ENCODE results near the gene TBC1D3B.
"Not testable (repeated sequence)": the region's sequence is repeated elsewhere in the genome, so short reads cannot be mapped to it uniquely, and the experiment has no call there.

Gene TBC1D3B

DNA sequence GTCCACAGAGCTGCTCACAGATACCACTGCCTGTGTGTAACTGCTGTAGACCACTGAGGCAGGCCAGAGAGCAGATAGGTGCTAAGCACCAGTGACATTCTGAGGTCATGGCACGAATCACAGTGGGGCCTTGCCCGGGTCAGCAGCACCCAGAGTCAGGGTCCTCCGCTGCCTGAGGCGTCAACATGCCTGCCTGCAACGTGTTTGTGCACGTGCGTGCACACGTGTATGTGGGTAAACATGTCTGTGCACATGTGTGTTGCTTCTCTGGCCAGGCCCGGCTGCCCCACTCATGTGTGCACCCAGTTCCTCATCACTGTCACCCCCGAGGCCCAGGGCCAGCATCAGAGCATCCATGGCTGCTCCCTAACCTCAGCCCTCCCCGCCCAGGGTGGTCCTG, at the start of gene TBC1D3B:
TBC1D3B (minus strand) TSS at position 101 of the 400 bp plus-strand sequence. CDS start 1,586 bp downstream, outside the sequence.
- DNase-seq (ENCODE audit: low spot score) = not testable (repeated sequence)

DNA sequence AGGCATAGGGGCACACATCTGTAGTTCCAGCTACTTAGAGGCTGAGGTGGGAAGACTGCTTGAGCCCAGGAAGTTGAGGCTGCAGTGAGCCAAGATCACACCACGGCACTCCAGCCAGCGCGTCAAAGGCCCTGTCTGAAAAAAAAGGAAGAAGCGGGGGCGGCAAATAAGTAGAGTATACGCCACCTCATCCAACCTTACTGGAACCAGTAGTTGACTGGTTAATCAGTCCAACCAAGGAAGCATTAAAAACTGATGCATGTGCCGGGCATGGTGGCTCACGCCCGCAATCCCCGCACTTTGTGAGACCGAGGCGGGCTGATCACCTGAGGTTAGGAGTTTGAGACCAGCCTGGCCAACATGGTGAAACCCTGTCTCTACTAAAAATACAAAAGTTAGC, 46.5 kb upstream of the TBC1D3B start:
- DNase-seq (ENCODE audit: low spot score) = not testable (repeated sequence)

DNA sequence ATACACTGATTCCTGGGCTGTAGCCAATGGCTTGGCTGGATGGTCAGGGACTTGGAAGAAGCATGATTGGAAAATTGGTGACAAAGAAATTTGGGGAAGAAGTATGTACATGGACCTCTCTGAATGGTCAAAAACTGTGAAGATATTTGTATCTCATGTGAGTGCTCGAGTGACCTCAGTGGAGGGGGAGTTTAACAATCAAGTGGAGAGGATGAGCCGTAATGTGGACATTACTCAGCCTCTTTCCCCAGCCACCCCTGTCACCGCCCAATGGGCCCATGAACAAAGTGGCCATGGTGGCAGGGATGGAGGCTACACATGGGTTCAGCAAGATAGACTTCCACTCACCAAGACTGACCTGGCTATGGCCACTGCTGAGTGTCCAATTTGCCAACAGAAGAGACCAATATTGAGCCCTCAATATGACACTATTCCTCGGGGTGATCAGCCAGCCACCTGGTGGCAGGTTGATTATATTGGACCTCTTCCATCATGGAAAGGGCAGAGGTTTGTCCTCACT, 45.2 kb upstream of the TBC1D3B start:
- not testable (repeated sequence) for DNase-seq (ENCODE audit: low spot score)

DNA sequence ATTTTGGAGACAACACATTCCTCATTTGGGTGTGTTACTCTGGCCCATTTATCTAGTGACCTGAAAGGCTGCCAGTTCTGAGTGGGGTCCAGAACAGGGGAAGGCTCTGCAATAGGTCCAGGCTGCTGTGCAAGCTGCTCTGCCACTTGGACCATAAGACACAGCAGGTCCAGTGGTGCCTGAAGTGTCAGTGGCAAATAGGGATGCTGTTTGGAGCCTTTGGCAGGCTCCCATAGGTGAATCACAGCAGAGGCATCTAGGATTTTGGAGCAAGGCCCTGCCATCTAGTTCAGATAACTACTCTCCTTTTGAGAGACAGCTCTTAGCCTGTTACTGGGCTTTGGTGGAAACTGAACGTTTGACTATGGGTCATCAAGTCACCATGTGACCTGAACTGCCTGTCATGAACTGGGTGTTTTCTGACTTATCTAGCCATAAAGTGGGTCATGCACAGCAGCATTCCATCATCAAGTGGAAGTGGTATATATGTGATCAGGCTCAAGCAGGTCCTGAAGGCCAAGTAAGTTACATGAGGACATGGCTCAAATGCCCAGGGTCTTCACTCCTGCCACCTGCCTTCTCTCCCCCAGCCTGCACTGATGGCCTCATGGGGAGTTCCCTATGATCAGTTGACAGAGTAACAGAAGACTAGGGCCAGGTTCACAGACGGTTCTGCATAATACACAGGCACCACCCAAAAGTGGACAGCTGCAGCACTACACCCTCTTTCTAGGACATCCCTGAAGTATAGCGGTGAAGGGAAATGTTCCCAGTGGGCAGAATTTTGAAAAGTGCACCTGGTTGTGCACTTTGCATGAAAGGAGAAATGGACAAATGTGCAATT, 44.5 kb upstream of the TBC1D3B start:
- DNase-seq (ENCODE audit: low spot score) = not testable (repeated sequence)

DNA sequence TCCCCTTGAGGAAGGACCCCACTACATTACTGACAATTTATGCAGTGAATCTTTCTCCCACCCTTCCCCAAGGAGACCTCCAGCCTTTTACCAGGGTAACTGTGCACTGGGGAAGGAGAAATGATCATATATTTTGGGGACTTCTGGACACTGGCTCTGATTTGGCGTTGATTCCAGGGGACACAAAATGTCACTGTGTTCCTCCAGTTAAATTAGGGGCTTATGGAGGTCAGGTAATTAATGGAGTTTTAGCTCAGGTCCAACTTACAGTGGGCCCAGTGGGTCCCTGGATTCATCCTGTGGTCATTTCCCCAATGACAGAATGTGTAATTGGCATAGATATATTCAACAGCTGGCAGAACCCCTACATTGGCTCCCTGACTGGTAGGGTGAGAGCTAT, 43.1 kb upstream of the TBC1D3B start:
- DNase-seq (ENCODE audit: low spot score) = not testable (repeated sequence)

DNA sequence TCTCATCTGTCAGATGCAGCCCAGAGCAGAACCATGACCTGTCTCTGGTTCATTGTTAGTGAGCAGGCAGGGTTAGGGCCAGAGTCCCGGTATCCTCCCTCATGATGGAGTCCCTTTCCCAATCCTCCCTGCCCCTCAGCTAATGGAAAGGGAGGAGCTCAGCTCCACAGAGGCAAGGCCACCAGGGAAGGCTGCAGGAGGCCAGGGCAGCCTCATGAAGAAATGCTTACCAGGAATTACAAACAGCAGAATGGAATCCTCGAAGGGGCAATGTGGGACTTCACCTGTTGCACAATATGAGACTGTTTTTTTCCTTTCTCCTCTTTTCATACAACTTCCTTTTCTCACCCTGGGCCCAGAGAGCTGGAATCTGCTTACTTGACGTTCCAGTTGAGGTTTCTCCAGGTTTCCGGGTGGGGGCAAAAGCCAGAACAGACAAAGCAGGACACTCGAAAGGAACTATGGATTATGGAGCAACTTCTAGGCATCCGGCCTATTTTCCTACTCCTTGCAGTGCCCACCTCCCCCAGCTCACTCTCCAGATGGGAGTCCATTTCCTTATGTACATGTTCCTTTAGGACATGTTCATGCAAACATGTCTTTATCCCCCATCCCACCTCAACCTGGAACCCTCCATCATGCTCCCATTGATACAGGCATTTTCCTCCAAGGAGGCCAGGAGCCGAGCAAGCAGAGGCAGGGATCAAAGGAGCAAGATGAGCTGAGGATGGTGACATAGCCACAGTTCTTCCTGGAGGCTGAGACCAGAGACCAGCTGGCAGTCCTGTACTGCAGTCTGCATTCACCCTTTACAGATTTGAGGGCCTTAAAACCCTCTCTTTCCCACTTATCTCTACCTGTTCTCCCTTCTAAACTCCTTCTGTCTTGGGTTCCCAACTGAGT, 39.2 kb upstream of the TBC1D3B start:
- DNase-seq (ENCODE audit: low spot score) = not testable (repeated sequence)

DNA sequence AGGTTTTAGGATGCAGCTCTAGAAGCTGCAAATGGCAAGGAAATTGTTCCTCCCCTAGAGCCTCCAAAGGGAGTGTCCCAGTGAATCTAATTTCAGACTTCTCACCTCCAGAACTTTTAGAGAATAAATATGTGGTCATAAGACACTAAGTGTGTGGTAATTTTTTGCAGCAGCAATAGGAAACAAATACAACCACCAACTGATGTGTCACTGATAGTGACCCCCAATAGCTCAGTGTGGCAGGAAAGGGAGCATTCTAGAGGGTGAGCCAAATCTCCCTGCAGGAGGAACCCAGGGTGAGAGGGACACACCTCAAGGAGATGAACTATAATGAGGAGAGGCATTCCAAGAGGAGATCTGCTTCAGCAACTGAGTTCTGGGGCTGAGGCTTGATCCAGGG, 38.5 kb upstream of the TBC1D3B start:
- DNase-seq (ENCODE audit: low spot score) = no peak

DNA sequence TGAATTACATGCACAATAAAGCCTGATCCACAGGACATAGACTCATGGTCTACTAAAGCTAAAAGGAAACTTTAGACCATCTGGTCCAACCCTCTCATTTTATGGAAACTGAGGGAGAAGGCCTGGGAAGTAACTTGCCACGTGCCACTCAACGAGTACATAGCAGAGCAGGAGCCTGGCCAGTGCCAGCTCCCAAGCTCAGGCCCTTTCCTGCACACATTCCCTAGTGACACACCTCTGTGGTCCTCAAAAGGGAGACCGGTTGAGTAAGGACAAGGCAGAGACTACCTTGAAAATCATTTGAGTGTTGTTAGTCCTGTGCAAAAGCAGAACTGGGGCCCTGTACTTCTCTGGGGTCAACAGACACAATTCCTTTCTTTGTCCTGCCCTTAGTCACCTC, 37.3 kb upstream of the TBC1D3B start:
- DNase-seq (ENCODE audit: low spot score) = no peak

DNA sequence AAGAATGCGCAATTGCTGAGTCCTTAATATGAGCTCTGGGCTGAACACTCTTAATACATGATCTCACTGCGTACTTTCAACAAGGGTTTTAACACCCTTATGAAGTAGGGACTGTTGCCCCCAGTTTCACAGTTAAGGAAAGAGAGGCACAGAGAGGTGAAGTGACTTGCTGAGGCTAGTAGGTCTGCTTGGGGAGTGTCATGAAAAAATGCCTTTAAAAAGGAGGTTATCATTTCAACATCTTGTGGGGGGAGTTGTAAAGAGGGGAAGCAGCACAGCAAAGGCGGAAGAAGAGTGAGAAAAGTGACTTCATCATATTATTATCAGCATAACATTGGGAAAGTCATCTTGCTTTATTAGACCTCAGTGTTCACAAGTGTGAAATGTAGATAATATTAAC, 36.5 kb upstream of the TBC1D3B start:
- no peak for DNase-seq (ENCODE audit: low spot score)

DNA sequence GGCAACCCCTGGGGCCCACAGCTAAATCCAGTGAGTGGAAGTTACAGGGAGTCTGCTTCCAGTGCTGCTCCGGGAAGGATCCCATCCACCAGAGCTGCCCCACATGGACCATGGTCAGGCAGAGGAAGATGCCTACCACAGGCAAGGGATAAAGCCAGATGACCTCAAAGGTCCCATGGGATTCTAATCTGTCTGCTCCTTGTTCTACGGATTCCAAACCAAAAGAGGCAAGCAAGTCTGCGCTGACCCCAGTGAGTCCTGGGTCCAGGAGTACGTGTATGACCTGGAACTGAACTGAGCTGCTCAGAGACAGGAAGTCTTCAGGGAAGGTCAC, 35.8 kb upstream of the TBC1D3B start:
- DNase-seq (ENCODE audit: low spot score) = no peak

DNA sequence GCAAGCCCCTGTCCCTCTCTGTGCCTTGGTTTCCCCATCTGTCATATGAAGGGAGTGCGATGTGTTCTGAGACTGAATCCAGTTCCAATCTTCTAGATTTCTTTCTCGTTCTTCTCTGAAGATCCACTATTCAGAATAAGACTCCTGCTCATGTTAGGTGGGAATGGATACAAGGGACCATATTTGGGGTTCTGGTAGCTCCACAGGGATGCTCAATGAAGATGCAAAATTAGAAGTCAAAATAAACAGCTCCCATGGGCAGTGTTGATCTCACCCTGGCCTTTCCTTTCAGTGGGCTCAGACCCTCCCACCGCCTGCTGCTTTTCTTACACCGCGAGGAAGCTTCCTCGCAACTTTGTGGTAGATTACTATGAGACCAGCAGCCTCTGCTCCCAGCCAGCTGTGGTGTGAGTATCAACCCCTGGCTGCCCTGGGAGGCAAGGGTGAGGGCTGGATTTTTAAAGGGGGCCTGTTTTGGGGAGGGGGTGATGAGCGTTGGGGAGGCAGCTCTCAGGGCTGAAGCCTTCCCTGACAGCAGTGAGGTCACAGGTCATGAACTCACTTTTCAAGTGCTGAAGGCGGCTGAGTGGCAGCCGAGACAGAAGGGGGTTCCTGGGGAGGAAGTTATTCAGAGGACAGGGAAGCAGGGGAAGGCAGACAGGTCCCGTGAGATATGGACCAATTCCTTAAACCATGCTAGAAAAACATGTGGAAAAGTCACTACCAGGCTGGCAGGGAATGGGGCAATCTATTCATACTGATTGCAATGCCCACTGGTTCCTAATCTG, 35.2 kb upstream of the TBC1D3B start:
- DNase-seq (ENCODE audit: low spot score) = not testable (repeated sequence)

DNA sequence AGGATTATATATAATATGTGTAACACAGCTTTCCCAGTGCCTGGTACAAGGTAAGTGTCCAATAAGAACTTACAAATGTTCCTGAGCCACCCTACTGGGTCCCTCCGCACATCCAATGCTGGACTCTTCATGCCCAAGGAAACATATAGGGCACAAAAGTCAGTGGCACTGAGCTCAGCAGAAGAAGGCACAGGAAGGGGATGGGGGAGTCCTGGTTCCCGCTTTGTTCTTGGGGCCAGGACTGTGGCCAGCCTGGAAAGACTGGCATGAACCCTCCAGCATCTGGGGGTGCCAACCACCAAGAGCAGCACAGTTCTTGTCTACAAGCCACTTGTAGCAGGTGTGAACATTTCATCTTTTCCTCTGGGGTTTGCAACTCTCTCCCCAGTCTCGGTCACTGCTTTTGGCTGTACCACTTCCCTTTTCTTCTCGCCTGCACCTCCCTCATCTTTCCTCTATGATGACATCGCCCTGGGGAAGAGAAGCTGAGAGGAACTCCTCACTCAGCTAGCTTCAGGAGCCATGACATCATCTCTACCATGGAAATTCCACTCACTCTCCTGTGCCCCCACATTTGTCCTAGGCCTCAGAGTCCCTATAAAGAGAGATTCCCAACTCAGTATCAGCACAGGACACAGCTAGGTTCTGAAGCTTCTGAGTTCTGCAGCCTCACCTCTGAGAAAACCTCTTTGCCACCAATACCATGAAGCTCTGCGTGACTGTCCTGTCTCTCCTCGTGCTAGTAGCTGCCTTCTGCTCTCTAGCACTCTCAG, 34.2 kb upstream of the TBC1D3B start, which contains the start of gene CCL4L2:
CCL4L2 (plus strand) TSS at position 625 of the 773 bp plus-strand sequence.
- not testable (repeated sequence) for DNase-seq (ENCODE audit: low spot score)

DNA sequence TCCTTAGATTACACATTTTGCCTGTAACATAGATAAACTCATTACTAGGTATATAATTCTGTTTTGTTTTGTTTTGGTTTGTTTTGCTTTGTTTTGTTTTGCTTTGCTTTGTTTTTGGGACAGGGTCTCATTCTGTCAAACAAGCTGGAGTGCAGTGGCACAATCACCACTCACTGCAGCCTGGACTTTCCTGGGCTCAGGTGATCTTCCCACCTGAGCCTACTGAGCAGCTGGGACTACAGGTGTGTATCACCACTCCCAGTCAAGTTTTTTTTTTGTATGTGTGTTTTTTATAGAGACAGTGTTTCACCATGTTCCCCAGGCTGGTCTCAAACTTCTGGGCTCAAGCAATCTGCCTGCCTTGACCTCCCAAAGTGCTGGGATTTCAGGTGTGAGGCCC, 33.1 kb upstream of the TBC1D3B start:
- DNase-seq (ENCODE audit: low spot score) = no peak

DNA sequence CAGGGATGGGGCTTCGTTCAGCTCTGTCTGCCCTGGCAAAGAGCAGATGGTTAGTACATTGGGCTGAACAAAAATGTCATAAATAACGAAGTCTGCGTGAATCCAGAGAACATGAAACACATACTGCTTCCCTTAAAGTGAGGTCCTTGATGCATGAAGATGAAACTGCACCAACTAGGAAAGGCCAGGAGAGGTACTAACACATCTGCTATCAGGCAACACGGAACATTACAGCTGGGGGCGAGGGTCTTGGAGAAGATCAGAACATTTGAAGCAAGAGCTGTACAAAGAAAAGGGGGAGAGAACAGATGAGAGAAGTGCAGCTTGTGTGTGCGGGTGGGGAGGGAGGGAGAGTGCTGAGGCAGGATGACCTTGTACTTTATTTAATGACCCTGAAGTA, 30.9 kb upstream of the TBC1D3B start:
- not testable (repeated sequence) for DNase-seq (ENCODE audit: low spot score)

DNA sequence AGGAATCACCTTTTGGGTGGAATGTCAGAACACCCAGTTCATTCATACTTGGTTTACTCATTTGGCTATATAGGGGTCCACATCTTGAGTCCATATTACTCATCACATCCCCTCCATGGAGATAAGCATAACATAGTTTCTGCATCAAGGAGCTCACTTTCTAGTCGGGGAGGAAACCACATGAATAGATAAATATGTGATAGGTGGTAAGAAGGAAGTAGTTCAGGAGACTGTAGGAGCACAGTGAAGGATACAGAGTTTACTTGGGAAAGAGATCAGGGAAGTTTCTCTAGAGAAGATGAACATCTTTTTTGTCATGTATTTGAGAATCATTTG, 30.0 kb upstream of the TBC1D3B start:
- not testable (repeated sequence) for DNase-seq (ENCODE audit: low spot score)

DNA sequence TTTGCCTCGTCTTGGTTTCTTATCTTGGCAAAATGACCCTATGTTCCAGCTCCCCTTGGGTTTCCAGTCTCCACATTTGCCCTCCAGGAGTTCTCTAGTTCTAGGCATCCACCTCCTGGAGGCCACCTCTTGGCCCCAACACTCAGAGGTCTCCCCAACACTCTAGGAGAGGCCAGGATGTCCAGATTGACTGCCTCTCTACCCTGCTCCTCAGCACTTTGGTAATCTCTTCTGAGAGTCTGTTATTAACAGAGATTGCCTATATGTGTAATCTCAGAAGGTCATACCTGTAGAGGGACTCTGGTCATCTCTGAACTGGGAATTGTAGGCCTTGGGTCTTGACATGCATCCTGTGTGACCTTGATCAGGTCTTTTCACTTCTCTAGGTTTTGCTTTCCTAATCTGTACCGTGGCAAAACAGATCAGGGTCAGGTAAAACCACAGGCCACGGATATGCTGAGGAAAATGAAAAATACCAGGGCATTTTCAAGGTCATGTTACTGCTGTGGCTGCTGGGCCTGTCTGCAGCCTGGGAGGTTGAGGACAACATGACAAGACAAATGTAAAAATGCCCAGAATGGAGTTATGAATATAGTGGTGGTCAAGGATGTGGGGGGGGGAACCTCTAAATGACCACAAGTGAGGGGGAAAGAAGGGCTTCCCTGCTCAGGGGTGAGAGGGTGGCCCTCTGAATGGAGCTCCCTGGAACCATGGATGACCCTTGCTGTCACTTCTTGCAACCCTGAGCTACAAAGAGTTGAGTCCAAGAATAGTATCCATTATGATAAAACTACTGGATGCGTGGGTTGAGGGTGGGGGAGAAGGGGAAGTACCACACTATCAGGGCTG, 29.4 kb upstream of the TBC1D3B start:
- DNase-seq (ENCODE audit: low spot score) = no peak

DNA sequence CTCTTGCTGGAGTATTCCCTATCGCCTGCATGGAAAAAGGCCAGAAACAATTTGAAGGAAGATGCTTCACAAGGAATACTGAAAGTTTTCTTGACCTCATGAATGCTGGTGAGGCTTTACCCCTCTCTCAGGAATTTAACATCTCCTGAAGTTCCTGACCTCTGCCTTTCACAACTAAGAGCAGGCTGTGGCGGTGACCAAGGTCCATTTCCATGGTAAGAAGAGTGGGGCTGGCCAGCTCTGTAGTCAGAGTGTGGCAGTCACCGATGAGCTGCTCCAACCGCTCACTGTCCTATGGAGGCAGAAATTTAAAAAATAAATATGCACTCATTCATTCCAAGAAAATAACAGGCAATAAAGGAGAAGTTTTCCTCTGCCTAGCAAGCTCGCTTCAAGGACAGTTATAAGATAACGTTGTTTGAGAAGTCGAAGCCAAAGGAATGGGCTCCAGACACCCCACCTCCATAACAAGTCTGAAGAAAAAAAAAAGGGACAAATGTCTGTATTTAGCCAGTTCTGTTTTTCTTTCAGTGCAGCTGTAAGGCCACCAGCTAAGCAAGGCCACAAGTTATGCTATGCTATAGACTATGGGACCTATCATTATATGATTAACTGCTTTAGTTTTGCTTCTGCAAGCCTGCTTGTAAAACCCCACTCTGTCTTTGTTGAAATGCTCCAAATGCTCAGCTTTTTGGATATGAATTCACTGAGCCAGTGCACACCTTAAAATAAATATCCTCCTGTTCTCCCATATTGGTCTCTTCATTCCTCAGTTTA, 28.5 kb upstream of the TBC1D3B start:
- DNase-seq (ENCODE audit: low spot score) = no peak

DNA sequence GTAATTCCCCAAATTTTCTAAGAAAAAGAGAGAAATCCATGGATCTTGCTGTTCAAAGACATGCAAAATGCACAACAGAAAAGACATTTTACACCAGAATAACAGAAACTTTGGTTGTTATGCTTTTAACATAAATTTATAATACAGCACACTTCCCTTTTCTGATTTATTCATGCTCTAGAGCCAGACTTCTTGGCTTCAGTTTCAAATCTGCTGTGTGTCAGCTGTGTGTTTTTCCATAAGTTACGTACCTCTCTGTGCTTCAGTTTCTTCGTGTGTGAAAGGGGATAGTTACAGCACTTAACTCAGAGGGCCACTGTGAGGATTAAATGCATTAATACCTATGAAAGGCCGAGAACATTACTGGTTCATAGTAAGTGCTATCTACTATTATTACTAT, 26.9 kb upstream of the TBC1D3B start:
- DNase-seq (ENCODE audit: low spot score) = no peak

DNA sequence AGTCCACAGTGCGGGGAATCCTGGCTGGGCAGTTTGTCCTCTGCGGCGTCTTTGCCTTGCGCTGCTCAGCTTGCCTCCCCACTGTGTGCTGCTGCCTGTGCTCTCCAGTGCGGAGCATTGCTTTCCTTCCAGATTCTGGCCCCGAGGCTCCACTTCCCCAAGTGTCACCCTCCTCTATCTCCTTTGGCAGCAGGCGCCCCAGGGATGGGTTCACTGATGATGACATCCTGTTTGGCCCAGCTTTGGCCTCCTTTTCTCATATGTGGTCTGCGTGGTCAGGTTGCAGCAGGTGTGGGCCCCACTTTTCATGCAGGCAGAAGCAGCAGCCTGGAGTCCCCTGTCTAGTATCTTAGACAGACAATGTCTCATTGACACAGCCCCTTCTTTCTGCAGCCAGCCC, 25.1 kb upstream of the TBC1D3B start:
- DNase-seq (ENCODE audit: low spot score) = not testable (repeated sequence)
